Measurements from ENCODE around the gene PRPF40B.

PRPF40B gene

GRCh38 chr12:49693931-49694444 lies 70.6 kb downstream of the PRPF40B start:
- Mint-ChIP-seq H3K27me3 (no peaks in the 10 kb centered on the region), H3K36me3 (ENCODE audit: low read depth) (peaks cover 9% of the 10 kb centered on the region), H3K4me3 (no peak overlapping the region), H3K9me3 (no peaks in the 10 kb centered on the region), H3K27ac (no peak overlapping the region), H3K4me1 (ENCODE audit: low read depth) (peaks cover 56% of the 10 kb centered on the region)

All from stimulated activated naive CD8-positive, alpha-beta T cell treated with anti-CD3 and anti-CD28 coated beads, Interleukin-15, Interleukin-2, amounts not matched to agents 100 ng/mL and 50 ng/mL, for 24 hours (primary cell).